CD4-positive, alpha-beta memory T cell (primary cell): ENCODE measurements around the gene PRDM1. TPM values are rescaled to one million over a fixed set of nuclear protein-coding genes. Genes with fewer than 3 reads are reported as not detected.

ENCODE experiments used
- CTCF ChIA-PET: fragments of 350-600 bp; sonication (Branson Sonifier 250); formaldehyde crosslinking; loops from one replicate; lab custom pipeline; 2021; ENCODE audit warnings: inconsistent platforms; ENCODE audit not compliant: partially characterized antibody; lab: Charles Lee
- POLR2A ChIA-PET: fragments of 350-600 bp; sonication (Branson Sonifier 250); formaldehyde crosslinking; loops from one replicate; lab custom pipeline; 2021; ENCODE audit not compliant: partially characterized antibody; lab: Charles Lee
- DNase-seq, 5 donors: peaks; one replicate each; pipeline versions ENCODE4 v3.0.0 to v3.0.0-alpha.2; 2020 to 2022; ENCODE audit warnings: mixed read lengths in 1 of 5
- H3K27ac ChIP-seq: one replicate; pipeline ENCODE4 v1.7.0; 2013; ENCODE audit warnings: low read depth, low read length
- H3K27me3 ChIP-seq: 2 replicates; pipeline ENCODE4 v1.7.0; 2013; ENCODE audit warnings: mild to moderate bottlenecking, low read length, moderate library complexity; ENCODE audit not compliant: insufficient read depth
- H3K36me3 ChIP-seq: 2 replicates; pipeline ENCODE4 v1.7.0; 2013; ENCODE audit warnings: mild to moderate bottlenecking, low read length, moderate library complexity; ENCODE audit not compliant: insufficient read depth
- H3K4me1 ChIP-seq: 2 replicates; pipeline ENCODE4 v1.7.0; 2013; ENCODE audit warnings: mild to moderate bottlenecking, low read length, moderate library complexity; ENCODE audit not compliant: insufficient read depth
- H3K4me3 ChIP-seq, 2 donors: one replicate each; pipeline ENCODE4 v1.7.0; 2013; ENCODE audit warnings: low read length in 2 of 2, mild to moderate bottlenecking in 1 of 2
- H3K9me3 ChIP-seq, 2 donors: one replicate each; pipeline ENCODE4 v1.7.0; 2013; ENCODE audit warnings: low read length in 2 of 2, control low read depth in 1 of 2; ENCODE audit not compliant: control insufficient read depth in 1 of 2
- H3K27ac Mint-ChIP-seq, 7 donors: one replicate each; pipeline ENCODE4 v1.8.0; 2020 to 2021; ENCODE audit warnings: mixed read lengths in 7 of 7, mild to moderate bottlenecking in 6 of 7, inconsistent platforms in 3 of 7, moderate library complexity in 3 of 7
- H3K27me3 Mint-ChIP-seq, 2 donors: one replicate each; pipeline ENCODE4 v1.8.0; 2020 to 2021; ENCODE audit warnings: mixed read lengths in 2 of 2
- H3K36me3 Mint-ChIP-seq, 2 donors: one replicate each; pipeline ENCODE4 v1.8.0; 2020 to 2021; ENCODE audit warnings: mixed read lengths in 2 of 2, inconsistent platforms in 1 of 2, mild to moderate bottlenecking in 1 of 2
- H3K4me1 Mint-ChIP-seq, 4 donors: one replicate each; pipeline ENCODE4 v1.8.0; 2020 to 2021; ENCODE audit warnings: mixed read lengths in 4 of 4, mild to moderate bottlenecking in 1 of 4
- H3K4me3 Mint-ChIP-seq, 8 donors: one replicate each; pipeline ENCODE4 v1.8.0; 2020 to 2021; ENCODE audit warnings: mixed read lengths in 8 of 8, mild to moderate bottlenecking in 7 of 8, moderate library complexity in 6 of 8, inconsistent platforms in 3 of 8
- H3K9me3 Mint-ChIP-seq, 8 donors: one replicate each; pipeline ENCODE4 v1.8.0; 2020 to 2021; ENCODE audit warnings: mixed read lengths in 8 of 8, mild to moderate bottlenecking in 5 of 8, inconsistent platforms in 3 of 8, moderate library complexity in 1 of 8
- intact Hi-C: fragments of 100-400 bp; cut with micrococcal nuclease; formaldehyde crosslinking; loops from one replicate; pipeline ENCODE4 v1.15.1; 2023
- polyA plus RNA-seq, 2 donors: library from polyadenylated mRNA; unstranded; fragments of 300-500 nt; fragmentation: Illumina TruSeq; gene quantifications; one replicate each; pipeline ENCODE4 v1.2.3, GENCODE V29; 2021
- total RNA-seq, 2 experiments: library from RNA; stranded (reverse); gene quantifications; one replicate each; pipeline ENCODE4 v1.2.3, GENCODE V29; 2021

PRDM1 gene
- total and polyA plus RNA-seq, 4 experiments from 2014 or later: 33.4 to 97.0 (median 39.7) TPM

- Mint-ChIP-seq H3K9me3 (peaks cover 0 to 2% (median 0%) of the 10 kb centered on the region in 8 donors), H3K27ac (no peak overlapping the region), H3K27me3 (no peaks in the 10 kb centered on the region), H3K36me3 (no peaks in the 10 kb centered on the region), H3K4me1 (peaks cover 1 to 13% (median 8%) of the 10 kb centered on the region in 4 donors), H3K4me3 (no peak overlapping the region)
- ChIA-PET POLR2A (no interaction called here), CTCF (no interaction called here)
- H3K27ac ChIP-seq: no peak overlapping the region
- no peaks in the 10 kb centered on the region for H3K4me1 ChIP-seq
- no peak for DNase-seq
- H3K4me3 ChIP-seq: no peak overlapping the region
- intact Hi-C loops: no loop called here
- no peaks in the 10 kb centered on the region for H3K27me3 ChIP-seq
- no peaks in the 10 kb centered on the region for H3K9me3 ChIP-seq
- no peaks in the 10 kb centered on the region for H3K36me3 ChIP-seq
Measured at GRCh38 chr6:106132153-106132698, 46.1 kb downstream of the PRDM1 start.

- Mint-ChIP-seq H3K4me3 (no peak overlapping the region), H3K4me1 (peaks cover 3 to 18% (median 8%) of the 10 kb centered on the region in 4 donors), H3K27me3 (no peaks in the 10 kb centered on the region), H3K9me3 (peaks cover 0 to 2% (median 0%) of the 10 kb centered on the region in 8 donors), H3K36me3 (no peaks in the 10 kb centered on the region), H3K27ac (no peak overlapping the region)
- Histone ChIP-seq H3K36me3 (no peaks in the 10 kb centered on the region), H3K4me1 (no peaks in the 10 kb centered on the region), H3K27ac (no peak overlapping the region), H3K9me3 (no peaks in the 10 kb centered on the region), H3K27me3 (no peaks in the 10 kb centered on the region), H3K4me3 (no peak overlapping the region)
- ChIA-PET CTCF (no interaction called here), POLR2A (no interaction called here)
- intact Hi-C loops: no loop called here
- no peak for DNase-seq
Measured at GRCh38 chr6:106133040-106133439, 46.9 kb downstream of the PRDM1 start.

- Histone ChIP-seq H3K9me3 (no peaks in the 10 kb centered on the region), H3K27me3 (no peaks in the 10 kb centered on the region), H3K4me1 (no peaks in the 10 kb centered on the region), H3K27ac (no peak overlapping the region), H3K36me3 (no peaks in the 10 kb centered on the region), H3K4me3 (no peak overlapping the region)
- H3K4me3 Mint-ChIP-seq: no peak overlapping the region
- peak overlapping the region in 2 of 7 donors; percentile 58 to 71 for H3K27ac Mint-ChIP-seq
- peaks cover 3 to 18% (median 8%) of the 10 kb centered on the region in 4 donors for H3K4me1 Mint-ChIP-seq
- intact Hi-C loops: no loop called here
- no peak for DNase-seq
- H3K36me3 Mint-ChIP-seq: no peaks in the 10 kb centered on the region
- ChIA-PET CTCF (no interaction called here), POLR2A (no interaction called here)
- H3K9me3 Mint-ChIP-seq: peaks cover 0 to 2% (median 0%) of the 10 kb centered on the region in 8 donors
- H3K27me3 Mint-ChIP-seq: no peaks in the 10 kb centered on the region
Measured at GRCh38 chr6:106134087-106134770, 48.1 kb downstream of the PRDM1 start.

GRCh38 chr6:106134906-106135634, 48.9 kb downstream of the PRDM1 start:
- POLR2A ChIA-PET: no interaction called here
- Mint-ChIP-seq H3K36me3 (no peaks in the 10 kb centered on the region), H3K9me3 (peaks cover 0 to 2% (median 0%) of the 10 kb centered on the region in 8 donors), H3K4me1 (peaks cover 3 to 14% (median 5%) of the 10 kb centered on the region in 4 donors), H3K4me3 (no peak overlapping the region), H3K27ac (peak overlapping the region in 1 of 7 donors; percentile 63), H3K27me3 (no peaks in the 10 kb centered on the region)
- Histone ChIP-seq H3K27me3 (no peaks in the 10 kb centered on the region), H3K9me3 (no peaks in the 10 kb centered on the region), H3K4me1 (no peaks in the 10 kb centered on the region), H3K36me3 (no peaks in the 10 kb centered on the region), H3K27ac (no peak overlapping the region), H3K4me3 (no peak overlapping the region)
- DNase-seq: no peak
- CTCF ChIA-PET: no interaction called here
- intact Hi-C loops: no loop called here

GRCh38 chr6:106135911-106136571, 49.9 kb downstream of the PRDM1 start:
- intact Hi-C loops: no loop called here
- H3K27ac Mint-ChIP-seq: no peak overlapping the region
- peaks cover 4 to 17% (median 8%) of the 10 kb centered on the region in 4 donors for H3K4me1 Mint-ChIP-seq
- ChIA-PET CTCF (interaction anchor here (1.0 kb wide), 1 partner anchor 10 kb away, joined by 4 read pairs; no protein-coding TSS in a partner anchor), POLR2A (no interaction called here)
- DNase-seq: no peak
- Histone ChIP-seq H3K27ac (no peak overlapping the region), H3K27me3 (no peaks in the 10 kb centered on the region), H3K4me3 (no peak overlapping the region), H3K9me3 (no peaks in the 10 kb centered on the region), H3K36me3 (no peaks in the 10 kb centered on the region), H3K4me1 (peaks cover 6% of the 10 kb centered on the region)
- no peak overlapping the region for H3K4me3 Mint-ChIP-seq
- no peaks in the 10 kb centered on the region for H3K27me3 Mint-ChIP-seq
- H3K9me3 Mint-ChIP-seq: peaks cover 0 to 2% (median 0%) of the 10 kb centered on the region in 8 donors
- H3K36me3 Mint-ChIP-seq: no peaks in the 10 kb centered on the region

- Histone ChIP-seq H3K27ac (no peak overlapping the region), H3K9me3 (no peaks in the 10 kb centered on the region), H3K4me3 (no peak overlapping the region), H3K36me3 (no peaks in the 10 kb centered on the region), H3K27me3 (no peaks in the 10 kb centered on the region), H3K4me1 (peaks cover 14% of the 10 kb centered on the region)
- Mint-ChIP-seq H3K4me1 (peaks cover 12 to 25% (median 15%) of the 10 kb centered on the region in 4 donors), H3K9me3 (peaks cover 0 to 2% (median 0%) of the 10 kb centered on the region in 8 donors), H3K4me3 (no peak overlapping the region), H3K36me3 (no peaks in the 10 kb centered on the region), H3K27ac (no peak overlapping the region), H3K27me3 (no peaks in the 10 kb centered on the region)
- ChIA-PET POLR2A (no interaction called here), CTCF (interaction anchor here (1.0 kb wide), 1 partner anchor 9 kb away, joined by 4 read pairs; no protein-coding TSS in a partner anchor)
- no peak for DNase-seq
- intact Hi-C loops: no loop called here
Measured at GRCh38 chr6:106136845-106137244, 50.7 kb downstream of the PRDM1 start.

- no peaks in the 10 kb centered on the region for H3K9me3 Mint-ChIP-seq
- no peaks in the 10 kb centered on the region for H3K36me3 ChIP-seq
- H3K9me3 ChIP-seq: no peaks in the 10 kb centered on the region
- H3K27ac ChIP-seq: no peak overlapping the region
- peaks cover 27% of the 10 kb centered on the region for H3K4me1 ChIP-seq
- peak overlapping the region in 1 of 7 donors; percentile 18 for H3K27ac Mint-ChIP-seq
- H3K27me3 Mint-ChIP-seq: no peaks in the 10 kb centered on the region
- H3K36me3 Mint-ChIP-seq: no peaks in the 10 kb centered on the region
- H3K4me3 ChIP-seq: no peak overlapping the region
- H3K4me1 Mint-ChIP-seq: peaks cover 22 to 34% (median 27%) of the 10 kb centered on the region in 4 donors
- POLR2A ChIA-PET: no interaction called here
- no peaks in the 10 kb centered on the region for H3K27me3 ChIP-seq
- intact Hi-C loops: no loop called here
- DNase-seq: no peak
- CTCF ChIA-PET: no interaction called here
- no peak overlapping the region for H3K4me3 Mint-ChIP-seq
Measured at GRCh38 chr6:106138151-106138550, 52.0 kb downstream of the PRDM1 start.
